H1 (cell line): ENCODE data around the gene BTBD7. TPM values are rescaled to one million over a fixed set of nuclear protein-coding genes. Genes with fewer than 3 reads are reported as not detected.

Source experiments
- CTCF ChIA-PET: fragments of 300-600 bp; sonication (Branson Sonifier 250); formaldehyde crosslinking; loops from one replicate; lab custom pipeline; 2021; ENCODE audit not compliant: partially characterized antibody; lab: Charles Lee
- POLR2A ChIA-PET: fragments of 300-600 bp; sonication (Branson Sonifier 250); formaldehyde crosslinking; loops from one replicate; lab custom pipeline; 2021; ENCODE audit warnings: inconsistent platforms; ENCODE audit not compliant: partially characterized antibody; lab: Charles Lee
- DNase-seq, 2 experiments: peaks; one replicate each; pipeline versions ENCODE4 v3.0.0 to v3.0.0-alpha.2; 2010 to 2022; ENCODE audit warnings: low spot score in 2 of 2, low read depth in 1 of 2, mixed read lengths in 1 of 2
- FAIRE-seq: peaks from 2 replicates; lab custom pipeline; 2011; peaks lifted over from hg19 to GRCh38; lab: Jason Lieb, UNC
- H2AFZ ChIP-seq: 2 replicates; pipeline ENCODE4 v1.8.1; 2012; ENCODE audit warnings: low read length, inconsistent platforms
- H2AK5ac ChIP-seq: 2 replicates; pipeline ENCODE4 v1.6.1; 2013; ENCODE audit warnings: low read depth, low read length
- H2BK120ac ChIP-seq: replicated peaks from 2 replicates; pipeline ENCODE3; 2013; ENCODE audit warnings: low read depth, low read length, inconsistent platforms
- H2BK12ac ChIP-seq: 2 replicates; pipeline ENCODE4 v1.6.1; 2013; ENCODE audit warnings: low read depth, low read length
- H2BK15ac ChIP-seq: 2 replicates; pipeline ENCODE4 v1.6.1; 2013; ENCODE audit warnings: low read length
- H2BK20ac ChIP-seq: 2 replicates; pipeline ENCODE4 v1.6.1; 2013; ENCODE audit warnings: low read length
- H2BK5ac ChIP-seq: 2 replicates; pipeline ENCODE4 v1.6.1; 2013; ENCODE audit warnings: low read depth, low read length
- H3K14ac ChIP-seq: 2 replicates; pipeline ENCODE4 v1.6.1; 2013; ENCODE audit warnings: inconsistent platforms; ENCODE audit not compliant: insufficient read length
- H3K18ac ChIP-seq: 2 replicates; pipeline ENCODE4 v1.6.1; 2013; ENCODE audit warnings: low read length; ENCODE audit errors: extremely low read depth
- H3K23ac ChIP-seq: 2 replicates; pipeline ENCODE4 v1.6.1; 2013; ENCODE audit warnings: inconsistent platforms; ENCODE audit not compliant: insufficient read length
- H3K23me2 ChIP-seq: 2 replicates; pipeline ENCODE4 v1.6.1; 2013; ENCODE audit warnings: low read depth, low read length
- H3K27ac ChIP-seq: 2 replicates; pipeline ENCODE4 v1.6.1; 2011; ENCODE audit warnings: low read depth, low read length, inconsistent platforms
- H3K27me3 ChIP-seq, 4 experiments: replicated peaks in 1 of 4; 1 replicate in 1 of 4; 2 replicates in 3 of 4; pipeline versions ENCODE4 v1.6.1 to v1.8.1; 2011 to 2013; ENCODE audit warnings: low read length in 3 of 4, mild to moderate bottlenecking in 3 of 4, inconsistent platforms in 2 of 4, mixed read lengths in 2 of 4, moderate library complexity in 1 of 4; ENCODE audit not compliant: control insufficient read depth in 3 of 4, insufficient read depth in 3 of 4; ENCODE audit errors: extremely low read depth in 1 of 4
- H3K36me3 ChIP-seq, 4 experiments: 2 replicates each; pipeline versions ENCODE4 v1.6.1 to v1.8.1; 2011 to 2013; ENCODE audit warnings: mild to moderate bottlenecking in 4 of 4, low read length in 3 of 4, moderate library complexity in 2 of 4, control low read depth in 1 of 4, inconsistent platforms in 1 of 4; ENCODE audit not compliant: insufficient read depth in 4 of 4, control insufficient read depth in 2 of 4
- H3K4ac ChIP-seq: replicated peaks from 2 replicates; pipeline ENCODE3; 2013; ENCODE audit warnings: low read length, low read depth, mixed read lengths, inconsistent platforms; ENCODE audit not compliant: insufficient read length
- H3K4me1 ChIP-seq, 4 experiments: replicated peaks in 1 of 4; 1 replicate in 1 of 4; 2 replicates in 3 of 4; pipeline versions ENCODE4 v1.6.1 to v1.8.1; 2011 to 2013; ENCODE audit warnings: low read length in 3 of 4, inconsistent platforms in 2 of 4, mixed read lengths in 1 of 4; ENCODE audit not compliant: insufficient read depth in 4 of 4, control insufficient read depth in 3 of 4
- H3K4me2 ChIP-seq, 2 experiments: 2 replicates each; pipeline versions ENCODE4 v1.6.1 to v1.8.1; 2011 to 2013; ENCODE audit warnings: low read depth in 2 of 2, low read length in 2 of 2, control low read depth in 1 of 2, inconsistent platforms in 1 of 2, mild to moderate bottlenecking in 1 of 2; ENCODE audit not compliant: insufficient read depth in 1 of 2
- H3K4me3 ChIP-seq, 4 experiments: fragments of 200-600, 300-600 bp in 1 of 4; sonication (generic), shearing (Covaris generic), sonication (Bioruptor Twin) in 1 of 4; 2 replicates each; pipeline versions ENCODE4 v1.5.1 to v1.8.1; 2011 to 2016; ENCODE audit warnings: low read length in 4 of 4, low read depth in 3 of 4, control low read depth in 2 of 4, inconsistent platforms in 2 of 4, mild to moderate bottlenecking in 2 of 4, mixed read lengths in 1 of 4, moderate library complexity in 1 of 4; ENCODE audit not compliant: insufficient read depth in 2 of 4; ENCODE audit errors: extremely low read depth in 1 of 4
- H3K56ac ChIP-seq: replicated peaks from 2 replicates; pipeline ENCODE3; 2013; ENCODE audit warnings: low read depth, mild to moderate bottlenecking, mixed read lengths, low read length, inconsistent platforms; ENCODE audit not compliant: insufficient read length
- H3K79me1 ChIP-seq: 2 replicates; pipeline ENCODE4 v1.6.1; 2013; ENCODE audit warnings: low read depth, low read length, control low read depth
- H3K79me2 ChIP-seq, 2 experiments: 2 replicates each; pipeline versions ENCODE4 v1.6.1 to v1.8.1; 2012 to 2013; ENCODE audit warnings: low read length in 2 of 2, mild to moderate bottlenecking in 2 of 2, inconsistent platforms in 1 of 2; ENCODE audit not compliant: insufficient read depth in 2 of 2, control insufficient read depth in 1 of 2
- H3K9ac ChIP-seq, 4 experiments: replicated peaks in 1 of 4; 1 replicate in 1 of 4; 2 replicates in 3 of 4; pipeline versions ENCODE4 v1.6.1 to v1.8.1; 2011 to 2013; ENCODE audit warnings: low read depth in 3 of 4, low read length in 3 of 4, control low read depth in 2 of 4, mild to moderate bottlenecking in 2 of 4, moderate library complexity in 2 of 4, inconsistent platforms in 1 of 4; ENCODE audit errors: extremely low read depth in 1 of 4
- H3K9me3 ChIP-seq, 2 experiments: 2 replicates each; pipeline versions ENCODE4 v1.6.1 to v1.8.1; 2012 to 2013; ENCODE audit warnings: mild to moderate bottlenecking in 2 of 2, moderate library complexity in 2 of 2, control low read depth in 1 of 2, inconsistent platforms in 1 of 2, low read depth in 1 of 2, low read length in 1 of 2, mixed read lengths in 1 of 2; ENCODE audit not compliant: insufficient read depth in 2 of 2
- H4K20me1 ChIP-seq, 2 experiments: replicated peaks in 1 of 2; 2 replicates each; pipeline versions ENCODE3 to v1.8.1; 2011 to 2013; ENCODE audit warnings: inconsistent platforms in 2 of 2, low read length in 2 of 2, mild to moderate bottlenecking in 1 of 2; ENCODE audit not compliant: insufficient read depth in 2 of 2, control insufficient read depth in 1 of 2
- H4K5ac ChIP-seq: 2 replicates; pipeline ENCODE4 v1.6.1; 2013; ENCODE audit warnings: low read length, low read depth, mixed read lengths, inconsistent platforms; ENCODE audit not compliant: insufficient read length
- H4K8ac ChIP-seq: 2 replicates; pipeline ENCODE4 v1.8.0; 2013; ENCODE audit warnings: mild to moderate bottlenecking, moderate library complexity, low read length, inconsistent platforms; ENCODE audit not compliant: insufficient read depth; ENCODE audit errors: extremely low read depth
- H4K91ac ChIP-seq: replicated peaks from 2 replicates; pipeline ENCODE3; 2013; ENCODE audit warnings: low read length, mixed read lengths, inconsistent platforms; ENCODE audit not compliant: insufficient read length
- CBX5 ChIP-seq: fragments of 300-800, 300-1000 bp; sonication (generic); IDR thresholded peaks from 2 replicates; pipeline ENCODE4 v1.7.1; 2016; ENCODE audit warnings: antibody characterized with exemption, low read length, low read depth
- CHD1 ChIP-seq: IDR thresholded peaks from 2 replicates; pipeline ENCODE4 v1.6.1; 2012; ENCODE audit warnings: low read depth, low read length, improper control_type of control experiment
- CHD2 ChIP-seq: IDR thresholded peaks from 2 replicates; pipeline ENCODE4 v1.6.1; 2012; ENCODE audit warnings: low read length, improper control_type of control experiment
- KDM4A ChIP-seq: IDR thresholded peaks from one replicate; pipeline ENCODE4 v1.7.1; 2012; ENCODE audit warnings: low read depth, mild to moderate bottlenecking, moderate library complexity, low read length, inconsistent platforms; ENCODE audit not compliant: severe bottlenecking
- NRF1 ChIP-seq: IDR thresholded peaks from 2 replicates; pipeline ENCODE4 v1.6.1; 2011; ENCODE audit warnings: mild to moderate bottlenecking, low read depth, low read length, improper control_type of control experiment
- RAD21 ChIP-seq, 2 experiments: IDR thresholded peaks in 1 of 2; conservative IDR thresholded peaks in 1 of 2; 2 replicates each; pipeline ENCODE4 v1.6.1; 2011; ENCODE audit warnings: low read depth in 2 of 2, low read length in 2 of 2, improper control_type of control experiment in 1 of 2, inconsistent platforms in 1 of 2, mild to moderate bottlenecking in 1 of 2, moderate library complexity in 1 of 2
- RFX5 ChIP-seq: IDR thresholded peaks from 2 replicates; pipeline ENCODE4 v1.6.1; 2011; ENCODE audit warnings: low read depth, low read length, improper control_type of control experiment, borderline replicate concordance
- SP1 ChIP-seq: IDR thresholded peaks from 2 replicates; pipeline ENCODE4 v1.6.1; 2011; ENCODE audit warnings: low read depth, low read length
- SP4 ChIP-seq: IDR thresholded peaks from 2 replicates; pipeline ENCODE4 v1.6.1; 2012; ENCODE audit warnings: low read length, inconsistent platforms
- ZNF274 ChIP-seq: IDR thresholded peaks from 2 replicates; pipeline ENCODE4 v1.7.0; 2012; ENCODE audit warnings: low read length, borderline replicate concordance; ENCODE audit errors: extremely low read depth
- whole genome bisulfite sequencing, 2 experiments: shearing (Covaris generic) in 1 of 2; methylation state at CpG; one replicate each; pipeline versions ENCODE4 v1.1.6 to v1.1.7; 2013 to 2015; ENCODE audit warnings: low lambda C conversion rate in 2 of 2, mixed read lengths in 2 of 2, inconsistent platforms in 1 of 2, low coverage in 1 of 2, missing lambda C conversion rate in 1 of 2; ENCODE audit not compliant: insufficient replicate concordance in 2 of 2, insufficient coverage in 1 of 2, insufficient read length in 1 of 2; ENCODE audit errors: extremely low coverage in 1 of 2, missing lambda C conversion rate in 1 of 2; 5-methylcytosine and 5-hydroxymethylcytosine counted together
- polyA plus RNA-seq, 7 experiments: library from polyadenylated mRNA; depleted of rRNA in 3 of 7; stranded (reverse) in 5 of 7; unstranded in 2 of 7; fragments of >200 nt in 5 of 7; fragments of 200-250 nt in 2 of 7; gene quantifications; 1 replicate in 5 of 7; 2 replicates in 1 of 7; 4 replicates in 1 of 7; pipeline versions ENCODE4 v1.2.1 to v1.2.3, GENCODE V29; 2011 to 2013; ENCODE audit warnings: missing spikeins in 2 of 7, mixed read lengths in 2 of 7
- total RNA-seq: library from RNA; stranded (reverse); fragmentation: NEBNext Ultra II Directional; extraction: Animal tissue kit (Norgen Biotek cat#: 25700); gene quantifications from 2 replicates; pipeline ENCODE4 v1.2.1, GENCODE V29; 2021
- TF ChIP-seq, protein P1 (sequence below), 3 experiments: IDR thresholded peaks; 1 replicate in 2 of 3; 2 replicates in 1 of 3; pipeline versions ENCODE4 v1.5.1 to v1.6.1; 2011; ENCODE audit warnings: low read length in 3 of 3, mild to moderate bottlenecking in 3 of 3, inconsistent platforms in 2 of 3, low read depth in 1 of 3, moderate library complexity in 1 of 3; ENCODE audit not compliant: insufficient read depth in 1 of 3; ENCODE audit errors: control extremely low read depth in 1 of 3

The BTBD7 gene
- total and polyA plus RNA-seq, 2 of the 8 experiments (the other 6 are each of a cell fraction or from before 2014, with no cell fraction given), result 12.1 to 46.1 TPM

DNA sequence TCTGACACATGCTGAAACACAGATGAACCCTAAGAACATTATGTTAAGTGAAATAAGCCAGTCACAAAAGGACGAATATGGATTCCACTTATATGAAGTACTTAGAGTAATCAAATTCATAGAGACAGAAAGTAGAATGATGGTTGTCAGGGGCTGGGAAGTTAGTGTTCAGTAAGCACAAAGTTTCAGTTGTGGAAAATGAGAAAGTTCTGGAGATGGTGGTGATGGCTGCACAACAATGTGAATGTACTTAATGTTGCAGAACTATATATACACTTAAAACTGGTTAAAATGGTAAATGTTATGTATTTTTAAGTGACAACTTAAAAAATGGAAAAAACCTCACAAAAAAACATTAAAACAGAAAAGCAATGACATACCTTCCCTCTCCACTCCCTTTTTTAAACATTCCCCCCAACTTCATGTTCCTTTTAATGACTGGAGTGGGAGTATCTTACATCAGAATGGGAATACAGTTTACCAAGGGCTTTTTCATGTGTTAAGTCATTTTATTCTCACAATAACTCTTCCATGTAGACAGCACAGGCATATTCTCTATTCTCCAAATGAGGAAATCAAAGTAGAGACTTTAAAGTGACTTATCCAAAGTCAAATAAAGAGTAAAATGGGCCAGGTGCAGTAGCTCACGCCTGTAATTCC lies 24.0 kb downstream of the BTBD7 start:
- Histone ChIP-seq H3K27ac (no peak overlapping the region), H2BK20ac (no peak overlapping the region), H4K8ac (no peak overlapping the region), H2AFZ (no peak overlapping the region), H3K4me1 (no peaks in the 10 kb centered on the region; a peak in 2 of 7 replicates), H4K5ac (no peak overlapping the region), H3K9ac (no peak overlapping the region), H3K56ac (no peak overlapping the region), H3K4me2 (no peak overlapping the region), H3K14ac (no peak overlapping the region), H3K9me3 (no peaks in the 10 kb centered on the region), H4K91ac (no peak overlapping the region), H3K23me2 (no peaks in the 10 kb centered on the region), H3K79me2 (peaks cover 4 to 86% of the 10 kb centered on the region in 2 experiments; a peak in 2 of 4 replicates), H3K4ac (no peak overlapping the region), H3K4me3 (no peak overlapping the region), H3K27me3 (no peaks in the 10 kb centered on the region), H3K36me3 (no peaks in the 10 kb centered on the region), H2BK12ac (no peak overlapping the region), H2BK15ac (no peak overlapping the region), H2AK5ac (no peak overlapping the region), H3K23ac (no peak overlapping the region), H3K18ac (no peak overlapping the region), H3K79me1 (no peaks in the 10 kb centered on the region; the same call in none of the 2 replicates), H4K20me1 (peaks cover 0 to 5% of the 10 kb centered on the region in 2 experiments), H2BK5ac (no peak overlapping the region), H2BK120ac (no peak overlapping the region)
- CTCF ChIA-PET, result interaction anchor here (0.7 to 1.2 kb wide), 2 partner anchors 10 to 43 kb away, joined by 3 to 4 read pairs; no protein-coding TSS in a partner anchor
- DNase-seq, result no peak
- FAIRE-seq, result no peak
- 77% methylated on average over 2 of the region's 2 CpGs; no CpG with 5 or more reads in 1 of the 2 experiments for WGBS, 2 experiments
- POLR2A ChIA-PET, result no interaction called here
- TF ChIP-seq CHD2, result no peak
- TF ChIP-seq, protein P1, sequence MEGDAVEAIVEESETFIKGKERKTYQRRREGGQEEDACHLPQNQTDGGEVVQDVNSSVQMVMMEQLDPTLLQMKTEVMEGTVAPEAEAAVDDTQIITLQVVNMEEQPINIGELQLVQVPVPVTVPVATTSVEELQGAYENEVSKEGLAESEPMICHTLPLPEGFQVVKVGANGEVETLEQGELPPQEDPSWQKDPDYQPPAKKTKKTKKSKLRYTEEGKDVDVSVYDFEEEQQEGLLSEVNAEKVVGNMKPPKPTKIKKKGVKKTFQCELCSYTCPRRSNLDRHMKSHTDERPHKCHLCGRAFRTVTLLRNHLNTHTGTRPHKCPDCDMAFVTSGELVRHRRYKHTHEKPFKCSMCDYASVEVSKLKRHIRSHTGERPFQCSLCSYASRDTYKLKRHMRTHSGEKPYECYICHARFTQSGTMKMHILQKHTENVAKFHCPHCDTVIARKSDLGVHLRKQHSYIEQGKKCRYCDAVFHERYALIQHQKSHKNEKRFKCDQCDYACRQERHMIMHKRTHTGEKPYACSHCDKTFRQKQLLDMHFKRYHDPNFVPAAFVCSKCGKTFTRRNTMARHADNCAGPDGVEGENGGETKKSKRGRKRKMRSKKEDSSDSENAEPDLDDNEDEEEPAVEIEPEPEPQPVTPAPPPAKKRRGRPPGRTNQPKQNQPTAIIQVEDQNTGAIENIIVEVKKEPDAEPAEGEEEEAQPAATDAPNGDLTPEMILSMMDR (IDR thresholded peaks at IDR 0.05; ENCODE audit: control extremely low read depth in 1 of 3, insufficient read depth in 1 of 3, low read depth in 1 of 3, low read length in 3 of 3), result no peak
- no peak for TF ChIP-seq SP1
- TF ChIP-seq RAD21 (IDR thresholded peaks at IDR 0.05 in 1 of 2, conservative IDR thresholded peaks at IDR 0.05 in 1 of 2; ENCODE audit: low read depth in 2 of 2, low read length in 2 of 2), result no peak
- no peak for TF ChIP-seq RFX5
- no peak for TF ChIP-seq NRF1
- no peak for TF ChIP-seq CBX5
- no peak for TF ChIP-seq KDM4A
- TF ChIP-seq SP4, result no peak
- TF ChIP-seq ZNF274, result no peak
- TF ChIP-seq CHD1, result no peak
